HEK293 (cell line): ENCODE data around the gene GUCY2D.

Source experiments
- CTCF ChIA-PET: fragments of 350-600 bp; formaldehyde crosslinking; extraction: SDS; loops from one replicate; lab custom pipeline; 2021; ENCODE audit warnings: antibody characterized with exemption; lab: Yijun Ruan, JAX
- POLR2A ChIA-PET: fragments of 300-600 bp; formaldehyde crosslinking; extraction: SDS; loops from one replicate; lab custom pipeline; 2020; ENCODE audit warnings: antibody characterized with exemption, inconsistent platforms; lab: Yijun Ruan, JAX
- H3K27ac ChIP-seq: fragments of 200-500 bp; sonication (Bioruptor generic); 2 replicates; pipeline ENCODE4 v1.5.1; 2014; ENCODE audit warnings: low read depth, low read length, control low read depth, inconsistent platforms; ENCODE audit errors: extremely low read depth
- H3K36me3 ChIP-seq, 2 experiments: fragments of 200-500 bp in 1 of 2; sonication (Bioruptor generic) in 1 of 2; 1 replicate in 1 of 2; 2 replicates in 1 of 2; pipeline ENCODE4 v1.5.1; 2014 to 2017; ENCODE audit warnings: inconsistent platforms in 2 of 2, low read length in 2 of 2; ENCODE audit not compliant: control insufficient read depth in 2 of 2, insufficient read depth in 1 of 2
- H3K4me1 ChIP-seq: fragments of 200-500 bp; sonication (Bioruptor generic); 2 replicates; pipeline ENCODE4 v1.5.1; 2014; ENCODE audit warnings: mild to moderate bottlenecking, low read length, inconsistent platforms; ENCODE audit not compliant: control insufficient read depth, insufficient read depth
- H3K4me3 ChIP-seq: 2 replicates; pipeline ENCODE4 v1.5.1; 2011; ENCODE audit warnings: low read depth, mild to moderate bottlenecking, control low read depth, low read length, moderate library complexity
- H3K9me3 ChIP-seq: fragments of 200-500 bp; sonication (Bioruptor generic); 2 replicates; pipeline ENCODE4 v1.5.1; 2014; ENCODE audit warnings: low read depth, low read length, inconsistent platforms; ENCODE audit not compliant: control insufficient read depth, insufficient read depth
- ELK4 ChIP-seq: IDR thresholded peaks from 2 replicates; pipeline ENCODE4 v1.6.1; 2011; ENCODE audit warnings: mild to moderate bottlenecking, low read depth, low read length, borderline replicate concordance
- GLI2 ChIP-seq: fragments of 450-650 bp; formaldehyde crosslinking; IDR thresholded peaks from 2 replicates; pipeline ENCODE4; 2017; ENCODE audit warnings: missing biosample characterization, missing genetic modification characterization, low read depth, borderline replicate concordance
- HOXD13 ChIP-seq: sonication (generic); formaldehyde crosslinking; IDR thresholded peaks from 2 replicates; pipeline ENCODE4 v1.8.0; 2022; ENCODE audit warnings: missing genetic modification reagents, borderline replicate concordance
- OSR2 ChIP-seq: fragments of 450-650 bp; formaldehyde crosslinking; IDR thresholded peaks from 2 replicates; pipeline ENCODE4 v1.5.1; 2016; ENCODE audit warnings: missing biosample characterization, missing genetic modification characterization
- PATZ1 ChIP-seq: fragments of 450-650 bp; formaldehyde crosslinking; IDR thresholded peaks from 2 replicates; pipeline ENCODE4 v1.5.1; 2016; ENCODE audit warnings: missing biosample characterization, missing genetic modification characterization
- WT1 ChIP-seq: fragments of 450-650 bp; formaldehyde crosslinking; IDR thresholded peaks from 2 replicates; pipeline ENCODE4 v1.5.1; 2016; ENCODE audit warnings: missing biosample characterization, missing genetic modification characterization
- ZFP37 ChIP-seq: fragments of 450-650 bp; formaldehyde crosslinking; IDR thresholded peaks from 2 replicates; pipeline ENCODE4 v1.5.1; 2016; ENCODE audit warnings: missing biosample characterization, missing genetic modification characterization
- ZNF132 ChIP-seq: fragments of 450-650 bp; formaldehyde crosslinking; IDR thresholded peaks from 2 replicates; pipeline ENCODE4 v1.5.1; 2017; ENCODE audit warnings: missing biosample characterization, missing genetic modification characterization, borderline replicate concordance
- ZNF169 ChIP-seq: fragments of 450-650 bp; formaldehyde crosslinking; IDR thresholded peaks from 2 replicates; pipeline ENCODE4 v1.5.1; 2016; ENCODE audit warnings: missing biosample characterization, missing genetic modification characterization
- ZNF175 ChIP-seq: fragments of 450-650 bp; formaldehyde crosslinking; IDR thresholded peaks from 2 replicates; pipeline ENCODE4 v1.5.1; 2016; ENCODE audit warnings: missing biosample characterization, missing genetic modification characterization
- ZNF302 ChIP-seq: fragments of 450-650 bp; formaldehyde crosslinking; IDR thresholded peaks from 2 replicates; pipeline ENCODE4 v1.5.1; 2016; ENCODE audit warnings: missing biosample characterization, missing genetic modification characterization, low read depth
- ZNF394 ChIP-seq: fragments of 450-650 bp; formaldehyde crosslinking; IDR thresholded peaks from 2 replicates; pipeline ENCODE4 v1.5.1; 2016; ENCODE audit warnings: missing biosample characterization, missing genetic modification characterization, mild to moderate bottlenecking, moderate library complexity, borderline replicate concordance
- ZNF449 ChIP-seq: fragments of 450-650 bp; formaldehyde crosslinking; IDR thresholded peaks from 2 replicates; pipeline ENCODE4 v1.5.1; 2017; ENCODE audit warnings: missing biosample characterization, mild to moderate bottlenecking, missing genetic modification characterization, moderate library complexity
- ZNF645 ChIP-seq: fragments of 450-650 bp; formaldehyde crosslinking; IDR thresholded peaks from 2 replicates; pipeline ENCODE4; 2016; ENCODE audit warnings: missing biosample characterization, missing genetic modification characterization
- ZNF785 ChIP-seq: fragments of 450-650 bp; formaldehyde crosslinking; IDR thresholded peaks from 2 replicates; pipeline ENCODE4 v1.5.1; 2016; ENCODE audit warnings: missing biosample characterization, missing genetic modification characterization
- ZSCAN18 ChIP-seq: fragments of 450-650 bp; formaldehyde crosslinking; IDR thresholded peaks from 2 replicates; pipeline ENCODE4 v1.5.1; 2016; ENCODE audit warnings: missing biosample characterization, missing genetic modification characterization
- ZSCAN30 ChIP-seq: fragments of 450-650 bp; IDR thresholded peaks from 2 replicates; pipeline ENCODE4 v1.5.1; 2018; ENCODE audit warnings: missing biosample characterization, mild to moderate bottlenecking, missing genetic modification characterization, moderate library complexity
- ZSCAN4 ChIP-seq: fragments of 450-650 bp; formaldehyde crosslinking; IDR thresholded peaks from 2 replicates; pipeline ENCODE4 v1.5.1; 2017; ENCODE audit warnings: missing biosample characterization, missing genetic modification characterization

The GUCY2D gene

GRCh38 chr17:7956228-7956965, 46.0 kb upstream of the GUCY2D start:
- ChIA-PET CTCF (interaction anchor here (0.5 to 0.7 kb wide), 4 partner anchors 10 to 782 kb away, joined by 3 to 4 read pairs (median 3); no protein-coding TSS in a partner anchor), POLR2A (interaction anchor here (0.8 to 1.0 kb wide), 3 partner anchors 17 to 139 kb away, joined by 3 read pairs; no protein-coding TSS in a partner anchor)
- Histone ChIP-seq H3K4me1 (no peaks in the 10 kb centered on the region), H3K9me3 (no peaks in the 10 kb centered on the region), H3K4me3 (no peak overlapping the region), H3K36me3 (no peaks in the 10 kb centered on the region; a peak in 1 of 3 replicates), H3K27ac (no peak overlapping the region)
- TF ChIP-seq ZSCAN18 (tag by site-specific recombination), result no peak
- TF ChIP-seq ZNF449 (tag by site-specific recombination), result no peak
- TF ChIP-seq HOXD13, result no peak
- TF ChIP-seq ZSCAN30 (tag by site-specific recombination), result no peak
- no peak for TF ChIP-seq ELK4
- TF ChIP-seq ZNF132 (tag by site-specific recombination), result no peak

GRCh38 chr17:7959503-7960253, 42.7 kb upstream of the GUCY2D start:
- no peaks in the 10 kb centered on the region for H3K36me3 ChIP-seq
- H3K27ac ChIP-seq, result no peak overlapping the region
- H3K4me1 ChIP-seq, result no peaks in the 10 kb centered on the region
- POLR2A ChIA-PET, result no interaction called here
- CTCF ChIA-PET, result interaction anchor here (0.5 to 0.6 kb wide), 3 partner anchors 30 to 729 kb away, joined by 3 read pairs; no protein-coding TSS in a partner anchor
- TF ChIP-seq OSR2, result no peak
- TF ChIP-seq ZNF169 (tag by site-specific recombination), result no peak
- no peak for TF ChIP-seq ZNF175 (tag by site-specific recombination)
- no peak for TF ChIP-seq ZNF302 (tag by site-specific recombination)
- TF ChIP-seq ZNF394 (tag by site-specific recombination), result no peak
- TF ChIP-seq PATZ1 (tag by site-specific recombination), result no peak
- TF ChIP-seq GLI2 (tag by site-specific recombination), result no peak
- TF ChIP-seq ZFP37, result no peak
- no peak for TF ChIP-seq WT1 (tag by site-specific recombination)
- TF ChIP-seq ZNF785, result no peak
- no peak for TF ChIP-seq ZSCAN4
- TF ChIP-seq ZNF645 (tag by site-specific recombination), result no peak
- TF ChIP-seq, all 188 proteins: peak for 0
- Histone ChIP-seq H3K4me3 (no peak overlapping the region), H3K9me3 (no peaks in the 10 kb centered on the region)
